GDM1 (cell line): ENCODE results near the gene MRPL9.

Source experiments
- DNase-seq: peaks from one replicate; lab custom pipeline; 2025; lab: John Stamatoyannopoulos, UW

MRPL9 gene

DNA sequence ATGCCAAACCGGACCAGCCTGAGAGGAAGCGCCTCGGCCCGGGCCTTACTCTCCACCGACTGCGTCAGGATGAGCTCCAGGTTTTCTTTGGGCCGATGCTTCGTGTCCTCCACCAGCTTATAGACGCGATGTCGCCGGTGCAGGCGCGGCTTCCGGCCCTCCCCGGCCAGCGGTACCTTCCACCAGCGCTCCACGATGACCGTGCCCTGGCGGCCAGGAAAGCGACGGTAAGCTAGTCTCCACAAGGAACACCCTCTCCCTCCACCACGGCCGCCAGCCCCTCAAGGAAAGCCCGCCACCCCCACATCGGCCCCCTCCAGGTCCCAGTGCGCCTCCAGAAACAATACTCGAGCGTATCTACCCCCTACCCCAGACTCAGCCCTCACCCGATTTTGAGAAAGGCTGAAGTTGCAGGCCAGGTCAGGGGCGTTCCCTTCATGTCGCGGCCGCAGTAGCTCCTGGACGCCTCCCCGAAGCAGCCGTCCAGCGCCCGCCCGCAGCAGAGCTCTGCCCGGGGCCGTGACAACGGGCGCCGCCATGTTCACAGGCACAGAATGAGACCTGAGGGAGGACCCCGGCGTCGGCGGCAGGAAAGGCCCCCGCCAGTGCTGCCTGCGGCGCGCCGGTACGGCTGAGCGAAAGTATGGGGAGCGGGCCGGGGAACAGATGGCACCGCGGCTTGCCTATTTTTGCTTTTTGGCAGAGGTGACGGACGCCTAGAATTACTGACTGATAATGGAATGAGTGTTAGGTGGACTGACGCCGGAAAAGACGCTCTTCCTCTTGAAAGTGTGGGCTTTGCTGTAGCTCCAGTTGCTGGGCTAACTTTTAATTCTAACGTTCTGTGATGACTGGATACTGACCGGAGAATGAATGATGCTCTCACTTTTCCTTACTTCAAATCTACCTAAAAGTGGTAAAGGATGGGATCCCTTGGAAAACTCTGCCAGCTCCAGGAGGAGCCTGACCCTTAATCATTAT lies at the start of gene MRPL9:
TSS of gene MRPL9 (minus strand) at position 556 of the 981 bp plus-strand sequence. CDS start at position 539, 17 bp downstream.
- peak; percentile 65 for DNase-seq

DNA sequence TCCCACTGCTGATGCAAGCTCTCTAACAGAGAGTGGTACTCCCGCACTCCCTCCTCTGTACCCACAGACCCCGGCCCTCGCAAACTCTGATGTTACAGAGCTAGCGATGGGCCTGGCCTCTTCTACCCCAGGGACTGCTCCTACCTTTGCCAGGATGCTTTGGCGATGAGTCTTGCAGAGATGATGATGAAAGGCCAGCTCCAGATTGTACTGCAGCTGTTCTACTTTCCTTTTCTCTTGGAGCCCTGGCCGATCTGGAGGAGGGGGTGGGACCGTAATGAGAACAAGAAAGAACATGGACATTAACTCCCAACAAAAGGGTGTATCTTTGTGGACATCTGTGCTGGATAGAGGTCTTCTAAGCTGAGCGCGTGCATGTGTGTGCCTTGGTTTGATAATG lies 47.9 kb upstream of the MRPL9 start:
- no peak for DNase-seq

DNA sequence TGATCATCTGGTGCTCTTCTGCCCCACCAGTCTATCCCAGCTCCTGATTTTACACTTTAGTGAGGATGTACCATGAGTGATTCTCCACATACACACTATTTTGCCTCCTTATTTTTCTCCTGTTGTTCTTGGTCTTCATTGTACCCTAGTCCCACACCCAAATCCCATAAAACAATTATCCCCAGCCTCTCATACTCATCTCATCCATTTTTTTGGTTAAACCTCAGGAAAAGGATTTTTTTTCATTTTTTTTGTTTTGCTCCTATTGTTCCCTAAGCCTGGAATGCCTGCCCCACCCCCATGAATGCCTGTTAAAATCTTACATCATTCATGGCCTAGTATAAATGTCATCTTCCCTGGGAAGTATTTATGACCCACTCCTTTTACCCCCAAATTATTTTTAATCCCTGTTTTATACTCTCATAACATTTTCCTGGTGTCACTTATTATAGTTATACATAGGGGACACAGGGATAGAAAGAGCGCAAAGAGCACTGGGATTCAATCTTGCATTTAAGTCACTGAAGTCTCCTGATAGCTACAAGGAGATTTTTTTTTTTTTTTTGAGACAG lies 46.8 kb upstream of the MRPL9 start:
- no peak for DNase-seq

DNA sequence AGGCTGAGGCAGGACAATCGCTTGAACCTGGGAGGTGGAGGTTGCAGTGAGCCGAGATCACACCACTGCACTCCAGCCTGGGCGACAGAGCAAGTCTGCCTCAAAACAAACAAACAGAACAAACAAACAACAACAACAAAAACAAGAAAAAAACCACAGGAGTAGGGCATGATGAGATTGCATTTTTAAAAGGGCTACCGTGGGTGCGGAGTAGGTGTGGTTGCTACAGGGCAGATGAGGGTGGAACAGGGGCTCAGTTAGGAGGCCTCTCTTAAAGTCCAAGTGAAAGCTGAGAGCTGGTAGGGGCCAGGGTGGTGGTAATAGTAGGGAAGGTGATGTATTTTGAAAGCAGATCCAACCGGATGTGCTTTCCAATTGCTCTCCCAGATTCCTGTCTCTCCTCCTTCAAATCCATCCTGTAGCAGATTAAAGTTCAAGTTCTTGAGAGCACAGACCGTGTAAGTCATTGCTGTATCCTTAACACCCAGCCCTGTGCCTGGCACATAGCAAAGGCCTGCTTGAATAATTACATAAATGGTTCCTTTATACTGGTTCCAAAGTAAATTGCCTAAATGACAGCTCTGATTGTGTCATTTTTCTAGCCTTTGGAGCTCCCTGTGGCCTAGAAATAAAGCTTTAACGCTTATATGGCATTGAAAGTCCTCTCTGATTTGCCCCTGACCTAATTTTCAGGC lies 46.1 kb upstream of the MRPL9 start:
- no peak for DNase-seq

DNA sequence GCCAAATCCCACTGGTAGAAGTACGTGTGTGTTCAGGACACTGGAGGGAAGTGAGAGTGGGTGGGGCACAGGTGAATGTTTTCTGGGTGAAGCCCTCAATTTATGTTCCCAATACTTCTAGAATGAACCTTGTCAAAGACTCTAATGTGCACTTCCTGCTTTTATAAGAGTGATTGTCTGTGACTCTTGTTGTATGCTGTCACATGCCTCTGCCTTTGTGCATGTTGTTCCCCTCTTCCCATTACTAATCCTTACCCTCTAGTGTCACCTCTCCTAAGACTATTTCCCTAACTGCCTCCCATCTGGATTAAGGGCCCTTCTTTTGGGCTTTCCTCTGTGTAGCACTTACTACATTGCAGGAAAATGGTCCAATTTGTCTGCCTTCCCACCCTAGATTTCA lies 44.5 kb upstream of the MRPL9 start:
- no peak for DNase-seq

DNA sequence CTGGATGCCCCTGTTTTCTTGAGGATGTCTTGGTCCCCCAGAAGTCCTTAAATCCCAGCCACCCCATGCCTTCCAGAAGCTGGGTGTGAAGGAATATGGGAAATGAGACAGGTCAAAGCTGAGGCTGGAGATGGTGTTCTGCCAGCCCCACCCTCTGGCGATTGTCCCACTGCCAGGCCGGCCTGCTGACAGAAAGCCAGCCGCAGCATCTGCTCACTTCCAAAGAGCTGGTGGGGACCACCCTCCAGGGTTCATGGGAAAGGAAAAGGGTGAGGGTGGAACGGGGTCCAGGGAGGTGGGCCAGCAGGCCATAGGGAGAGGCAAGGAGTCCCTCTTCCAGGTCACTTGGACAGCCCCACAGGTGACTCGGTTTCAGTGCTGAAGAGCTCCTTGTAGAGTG lies 43.8 kb upstream of the MRPL9 start:
- DNase-seq: no peak

DNA sequence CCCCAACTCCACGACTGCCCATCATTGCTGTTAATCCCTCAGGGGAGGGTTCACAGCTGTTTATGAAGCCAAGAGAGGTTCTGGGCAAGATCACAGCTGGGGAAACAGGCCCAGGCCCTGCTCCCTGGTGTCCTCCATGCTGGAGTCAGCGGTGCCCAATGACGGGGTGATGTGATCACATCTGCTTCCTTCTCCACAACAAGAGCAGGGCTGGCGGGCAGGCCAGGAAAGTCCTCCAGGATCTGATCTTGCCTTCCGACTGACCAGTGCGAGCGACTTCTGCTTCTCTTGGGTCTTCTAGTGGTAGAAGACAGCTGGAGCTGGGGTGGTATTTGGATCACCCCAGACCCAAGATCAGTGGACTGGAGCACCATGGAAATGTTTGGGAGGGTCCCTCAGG lies 42.9 kb upstream of the MRPL9 start:
- no peak for DNase-seq

DNA sequence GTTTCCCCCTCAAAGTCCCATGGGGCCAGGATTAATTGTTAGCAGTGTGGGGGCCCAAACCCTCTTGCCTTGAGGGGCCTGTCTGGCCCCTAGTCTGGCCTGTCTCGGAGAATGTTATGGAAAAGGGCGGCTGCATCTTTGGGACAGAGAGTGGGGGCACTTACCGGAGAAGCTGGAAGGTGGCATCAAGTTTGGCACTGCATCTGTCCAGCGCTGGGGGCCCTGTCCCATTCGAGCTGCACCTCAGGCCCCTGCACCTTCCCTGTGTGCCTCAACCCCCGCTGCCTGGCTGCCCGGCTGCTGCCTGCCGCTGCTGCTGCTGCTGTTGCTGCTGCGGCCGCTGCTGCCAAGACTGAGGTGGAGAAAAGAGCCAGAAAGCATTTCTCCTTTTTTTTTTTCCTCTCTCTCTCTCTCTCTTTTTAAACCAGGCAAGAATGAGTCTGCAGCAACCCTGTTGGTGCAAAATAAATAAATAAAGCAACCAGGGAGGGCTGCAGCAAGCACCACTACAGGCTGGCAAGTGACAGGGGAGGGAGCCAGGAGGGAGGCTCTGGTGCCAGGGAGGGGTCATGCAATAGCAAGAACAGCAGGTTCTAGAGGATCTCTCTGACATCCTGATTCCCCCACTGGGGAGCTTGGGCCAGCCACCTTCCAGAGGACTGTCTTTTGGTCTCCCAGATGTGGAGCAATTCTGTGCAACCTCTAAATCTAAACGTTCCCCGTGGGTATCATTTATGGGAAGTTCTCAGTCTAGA lies 41.9 kb upstream of the MRPL9 start, which contains the start of gene LINGO4:
TSS of gene LINGO4 (minus strand) at position 354 of the 755 bp plus-strand sequence. CDS start 2,715 bp downstream, outside the sequence.
- DNase-seq: no peak

DNA sequence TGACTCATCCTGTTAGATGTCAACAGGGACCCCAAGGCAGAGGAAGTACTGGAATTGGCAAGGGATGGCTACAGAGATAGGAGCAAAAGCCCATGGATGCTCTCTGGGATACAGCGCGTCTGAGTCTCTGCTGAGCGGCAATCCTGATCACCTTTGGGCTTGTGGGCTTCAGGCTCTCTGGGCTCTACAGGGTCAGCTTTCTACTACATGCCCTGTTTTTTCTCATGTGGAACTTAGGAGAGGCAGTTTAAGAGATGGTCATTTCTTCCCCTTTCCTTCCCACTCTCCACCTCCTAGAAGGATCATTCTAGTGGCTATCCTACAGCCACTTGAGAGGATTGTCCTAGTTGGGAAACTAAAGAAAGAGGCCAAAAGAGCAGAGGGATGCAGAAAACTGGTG lies 40.6 kb upstream of the MRPL9 start:
- no peak for DNase-seq

DNA sequence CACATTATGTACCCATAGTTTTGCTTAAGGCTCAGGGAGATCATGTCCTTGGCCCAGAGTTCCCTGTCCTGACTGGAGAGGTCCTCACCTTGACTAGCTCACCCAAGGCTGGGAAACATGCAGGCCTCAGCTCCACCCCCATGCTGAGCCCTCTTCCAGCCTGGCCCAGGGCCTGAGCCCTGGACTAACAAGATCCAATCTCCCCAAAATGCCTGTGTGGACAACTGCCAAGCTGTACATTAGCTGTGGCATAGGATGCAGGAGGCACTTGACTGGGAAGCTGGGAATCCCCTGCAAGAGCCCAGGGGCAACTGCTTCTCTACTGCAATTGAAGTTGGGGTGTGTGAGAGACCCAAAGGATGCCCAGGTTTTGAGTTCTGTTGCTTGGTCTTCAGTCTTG lies 39.9 kb upstream of the MRPL9 start:
- DNase-seq: no peak

DNA sequence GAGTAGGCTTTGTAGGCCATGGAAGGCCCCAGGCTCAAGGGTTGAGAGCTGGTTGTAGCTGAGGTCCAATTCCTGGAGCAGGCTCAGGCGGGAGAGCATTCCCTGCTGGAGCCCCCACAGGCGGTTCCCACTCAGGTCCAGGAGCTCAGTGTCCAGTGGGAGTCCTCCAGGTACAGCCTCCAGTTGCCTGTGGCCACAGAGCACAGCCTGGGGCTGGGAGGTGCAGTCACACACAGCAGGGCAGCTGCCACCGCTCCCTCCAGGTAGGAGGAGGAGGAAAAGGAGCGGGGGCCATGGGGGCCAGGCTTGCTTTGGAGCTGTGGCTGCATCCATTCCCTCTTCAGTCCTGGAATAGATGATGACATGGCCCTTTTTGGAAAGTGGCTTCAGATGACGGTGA lies 39.1 kb upstream of the MRPL9 start:
- no peak for DNase-seq

DNA sequence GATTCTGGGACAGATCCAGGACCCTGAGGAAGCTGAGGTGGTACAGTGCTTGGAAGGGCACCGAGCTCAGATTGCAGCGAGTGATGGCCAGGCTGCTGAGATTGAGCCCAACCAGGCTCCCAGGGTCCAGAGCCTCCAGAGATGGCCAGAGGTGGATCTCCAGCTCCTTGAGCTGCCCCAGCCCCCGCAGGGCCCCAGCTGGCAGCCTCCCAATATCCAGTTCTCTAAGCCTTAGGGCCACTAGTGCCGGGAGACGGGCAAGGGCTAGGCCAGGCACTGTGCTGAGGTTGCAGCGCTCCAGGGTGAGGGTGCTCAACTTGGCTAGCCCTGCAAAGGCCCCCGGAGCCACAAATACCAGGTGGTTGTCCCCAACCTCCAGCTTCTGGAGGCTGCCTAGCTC lies 38.5 kb upstream of the MRPL9 start:
- DNase-seq: no peak

DNA sequence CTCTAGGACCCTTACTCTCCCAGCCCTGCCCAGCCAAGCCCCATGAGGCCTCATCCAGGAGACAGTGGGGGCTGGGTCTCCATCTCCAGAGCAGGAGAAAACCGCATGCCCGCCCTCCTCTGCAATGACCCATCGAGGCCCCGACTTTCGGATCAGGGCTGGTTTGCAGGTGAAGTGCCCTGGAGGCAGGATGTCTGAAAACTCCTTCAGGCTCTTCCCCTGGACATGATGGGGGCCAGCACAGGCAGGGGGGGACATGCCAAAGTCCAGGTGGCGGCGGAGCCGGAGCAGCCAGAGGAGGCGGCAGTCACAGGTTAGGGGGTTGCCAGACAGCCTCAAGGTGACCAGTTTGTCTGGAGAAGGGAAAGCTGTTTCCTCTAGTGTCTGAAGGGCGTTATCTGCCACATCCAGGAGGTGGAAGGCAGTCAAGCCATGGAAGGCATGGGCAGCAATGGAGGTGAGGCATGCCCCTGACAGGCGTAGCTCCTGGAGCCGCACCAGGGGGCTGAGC lies 38.1 kb upstream of the MRPL9 start:
- no peak for DNase-seq

DNA sequence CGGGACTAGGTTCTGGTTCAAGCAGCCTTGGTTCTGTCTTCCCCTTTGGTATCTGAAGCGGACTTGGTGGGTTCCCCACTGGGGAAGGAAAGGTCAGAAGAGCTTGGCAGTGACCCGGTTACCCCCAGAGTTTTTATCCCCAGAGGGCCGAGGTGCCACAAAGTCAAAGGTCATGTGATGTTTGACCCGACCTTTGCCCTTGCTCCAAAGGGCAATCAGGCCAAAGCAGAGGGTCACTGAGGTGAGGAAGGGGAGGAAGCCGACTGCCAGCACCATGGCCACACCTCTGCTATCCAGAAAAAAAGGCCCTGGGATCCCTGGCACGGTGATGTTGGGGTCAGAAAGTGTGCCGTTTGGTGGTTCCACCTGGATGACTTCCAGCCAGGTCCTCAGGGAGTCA lies 37.5 kb upstream of the MRPL9 start:
- DNase-seq: no peak

DNA sequence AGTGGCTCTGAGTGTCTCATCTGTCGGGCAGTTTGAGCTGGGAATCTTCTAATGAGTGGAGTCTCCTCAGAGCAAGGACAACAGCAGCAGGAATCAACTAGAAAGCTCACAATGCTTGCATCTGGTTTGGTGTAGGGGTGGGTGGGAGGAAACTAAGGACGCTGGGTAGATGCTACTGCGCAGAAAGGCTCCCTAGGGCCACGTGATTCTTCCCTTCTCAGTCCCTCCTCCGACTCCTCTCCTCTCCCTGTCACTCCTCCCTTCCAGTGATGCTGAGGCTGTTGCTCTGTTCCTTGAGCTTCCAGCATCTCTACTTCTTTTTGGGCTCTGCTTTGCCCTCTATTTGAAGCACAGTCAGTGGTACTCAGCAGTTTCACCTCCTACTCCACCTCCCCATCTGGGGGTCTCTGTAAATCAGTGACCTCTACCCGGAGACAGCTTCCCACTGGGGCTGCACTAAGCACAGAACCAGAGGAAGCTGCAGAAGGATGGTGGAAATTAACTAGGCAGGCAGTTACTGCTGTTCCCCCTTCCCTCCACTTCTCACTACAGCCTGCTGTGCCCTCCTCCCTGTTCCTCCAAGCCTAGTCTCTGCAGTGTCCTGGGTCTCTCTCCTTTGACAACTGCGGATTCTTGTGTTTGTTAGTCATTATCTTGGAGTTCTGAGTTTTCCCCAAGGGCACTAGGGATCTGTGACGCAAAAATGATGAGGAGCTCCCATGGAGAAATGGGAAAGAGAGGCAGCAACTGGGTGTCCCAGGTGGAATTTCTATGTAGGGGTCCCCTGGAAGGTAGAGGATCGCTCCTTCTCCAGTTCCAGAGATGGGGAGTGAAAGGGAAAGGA lies 36.1 kb upstream of the MRPL9 start:
- no peak for DNase-seq

DNA sequence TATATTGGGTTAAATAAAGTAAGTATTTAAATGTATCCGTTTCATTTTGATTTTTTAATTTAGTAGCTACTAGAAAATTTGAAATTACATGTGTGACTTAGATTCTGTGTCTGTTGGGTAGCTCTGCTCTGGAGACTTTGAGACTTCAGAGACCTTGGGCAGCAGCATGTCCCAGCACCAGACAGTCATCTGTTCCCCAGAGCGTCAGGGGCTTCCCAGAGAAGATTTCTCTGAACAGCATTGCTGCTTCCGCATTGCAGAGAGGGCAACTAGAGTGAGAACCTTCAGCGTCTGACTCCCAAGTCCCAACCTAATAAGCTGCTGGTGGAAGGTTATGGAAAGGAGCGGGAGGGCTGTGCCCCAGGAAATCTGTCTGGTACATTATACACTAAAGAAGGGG lies 35.3 kb upstream of the MRPL9 start:
- DNase-seq: no peak

DNA sequence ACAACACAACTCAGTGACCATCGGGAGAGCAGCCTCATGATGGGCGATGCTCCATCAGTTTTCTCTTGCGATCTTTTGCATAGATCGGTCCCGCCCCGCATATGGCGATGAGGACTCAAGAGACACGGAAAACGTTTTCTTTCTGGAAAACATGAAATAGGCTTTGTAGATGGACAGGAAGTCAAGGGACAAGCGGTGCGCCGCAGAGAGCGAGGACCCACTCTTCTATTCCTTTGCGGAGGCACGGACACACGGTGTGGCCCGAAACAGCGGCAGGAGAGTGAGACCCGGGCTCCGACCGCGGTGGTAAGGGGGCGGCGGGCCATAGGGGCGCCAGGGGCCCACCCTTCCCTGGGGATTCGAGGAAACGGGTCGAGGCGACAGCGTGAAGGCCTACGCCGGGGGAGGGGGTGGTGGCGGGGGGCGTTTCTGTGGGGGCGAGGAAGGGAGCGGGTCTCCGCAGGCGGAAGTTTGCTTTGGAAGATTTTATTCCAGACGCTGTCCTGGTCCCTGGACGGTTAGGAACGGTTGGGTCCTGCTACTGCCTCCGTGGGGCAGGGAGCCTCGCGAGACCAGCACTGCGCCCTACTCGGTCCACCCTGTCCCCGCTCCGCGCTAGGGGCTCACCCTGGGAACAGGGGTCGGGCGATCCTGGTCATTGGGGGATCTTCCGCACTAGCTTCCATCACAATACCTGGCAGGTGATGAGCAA lies 27.8 kb upstream of the MRPL9 start:
- DNase-seq: no peak

DNA sequence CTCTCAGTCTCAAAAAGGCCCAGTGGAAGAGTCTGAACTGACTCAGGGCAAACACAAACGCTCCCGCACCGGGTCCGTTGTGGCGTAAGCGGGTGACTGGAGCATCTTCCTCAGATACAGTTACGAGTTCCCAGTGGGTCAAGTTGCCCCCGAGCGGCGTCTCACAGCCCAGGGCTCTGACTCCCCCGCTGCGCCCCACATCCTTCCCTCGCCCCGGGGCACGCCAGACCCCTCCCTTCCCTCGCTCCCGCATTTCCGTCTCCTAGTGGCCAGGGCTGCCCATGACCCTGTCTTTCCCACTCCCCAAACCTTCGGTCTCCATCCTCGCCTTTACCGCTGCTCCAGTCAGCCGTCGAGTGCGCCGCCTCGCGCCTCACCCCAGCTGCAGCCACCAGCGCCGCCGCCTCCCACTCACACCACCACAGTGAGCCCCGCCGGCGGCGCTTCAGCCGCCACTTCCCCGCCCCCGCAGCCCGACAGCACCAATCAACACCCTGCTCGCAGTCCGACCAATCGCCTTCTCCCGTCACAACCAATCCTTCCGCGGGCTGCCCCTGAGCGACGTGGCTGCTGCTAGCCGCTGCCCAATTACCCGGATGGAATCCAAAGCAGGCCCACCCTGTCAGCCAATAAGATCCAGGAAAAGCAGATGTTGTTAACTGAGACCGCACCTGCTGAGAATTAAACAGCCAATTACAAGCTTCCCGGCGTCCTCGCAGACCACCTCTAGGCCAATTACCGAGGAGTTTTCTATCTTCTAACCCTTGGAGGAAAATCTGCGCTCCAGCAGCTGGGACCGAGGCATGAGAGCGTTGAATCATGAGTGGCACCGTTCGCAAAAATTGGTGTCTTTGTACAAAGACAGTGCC lies 27.0 kb upstream of the MRPL9 start, which contains the start of gene TDRKH:
TSS of gene TDRKH (minus strand) at position 430 of the 869 bp plus-strand sequence. CDS start 7,478 bp downstream, outside the sequence.
- DNase-seq: peak; percentile 99

DNA sequence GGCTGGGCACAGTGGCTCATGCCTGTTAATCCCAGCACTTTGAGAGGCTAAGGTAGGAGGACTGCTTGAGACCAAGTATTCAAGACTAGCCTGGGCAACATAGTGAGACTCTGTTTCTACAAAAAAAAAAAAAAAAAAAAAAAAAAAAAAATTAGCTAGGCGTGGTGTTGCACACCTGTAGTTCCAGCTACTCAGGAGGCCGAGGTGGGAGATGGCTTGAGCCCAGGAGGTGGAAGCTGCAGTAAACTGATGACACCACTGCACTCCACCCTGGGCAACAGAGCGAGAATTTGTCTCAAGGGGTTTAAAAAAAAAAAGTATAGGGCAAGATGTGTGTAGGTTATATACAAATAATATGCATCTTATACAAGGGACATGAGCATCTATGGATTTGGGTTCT lies 24.4 kb upstream of the MRPL9 start:
- no peak for DNase-seq
